Psoas muscle (tissue), 8 donors: Measurements from ENCODE around the gene TRPM3. TPM values are rescaled to one million over a fixed set of nuclear protein-coding genes. Genes with fewer than 3 reads are reported as not detected.

Experiments used
- ATAC-seq, 4 donors: fragments of 200-7000 bp; cut with Tn5 transposase; one replicate each; pipeline ENCODE4 v1.9.1; 2020; ENCODE audit warnings: moderate library complexity in 3 of 4, mild to moderate bottlenecking in 2 of 4
- DNase-seq, 2 donors: peaks; one replicate each; pipeline ENCODE4 v3.0.0-alpha.2; 2020
- H3K27ac ChIP-seq: fragments of 200-600 bp; one replicate; pipeline ENCODE4 v1.8.0; 2022
- H3K27me3 ChIP-seq, 3 donors: fragments of 200-600 bp in 1 of 3; one replicate each; pipeline versions ENCODE4 v1.6.1 to v1.8.0; 2013 to 2022; ENCODE audit warnings: low read length in 2 of 3, mild to moderate bottlenecking in 2 of 3, moderate library complexity in 1 of 3; ENCODE audit not compliant: insufficient read depth in 3 of 3
- H3K36me3 ChIP-seq, 2 donors: fragments of 200-600 bp in 1 of 2; one replicate each; pipeline versions ENCODE4 v1.6.1 to v1.8.0; 2013 to 2022; ENCODE audit warnings: low read depth in 1 of 2, mild to moderate bottlenecking in 1 of 2, moderate library complexity in 1 of 2; ENCODE audit not compliant: insufficient read depth in 1 of 2
- H3K4me1 ChIP-seq: fragments of 200-600 bp; one replicate; pipeline ENCODE4 v1.8.0; 2022
- H3K4me3 ChIP-seq: fragments of 200-600 bp; one replicate; pipeline ENCODE4 v1.8.0; 2022; ENCODE audit warnings: mild to moderate bottlenecking
- H3K9me3 ChIP-seq: fragments of 200-600 bp; one replicate; pipeline ENCODE4 v1.8.0; 2022
- WGBS, 3 donors: extraction: QIAGEN DNeasy Blood & Tissue Kit; methylation state at CpG; one replicate each; pipeline versions ENCODE4 v1.1.6 to v1.1.7; 2013; 5-methylcytosine and 5-hydroxymethylcytosine counted together
- intact Hi-C, 2 donors: fragments of 100-400 bp; cut with DNase I; formaldehyde crosslinking; loops; one replicate each; pipeline versions ENCODE4 v1.11.0 to v1.14.2; 2022
- polyA plus RNA-seq, 3 donors: library from polyadenylated mRNA; stranded (reverse); fragments of 200-250 nt; gene quantifications; one replicate each; pipeline ENCODE4 v1.2.3, GENCODE V29; 2013
- total RNA-seq, 4 donors: library from RNA; stranded (reverse); fragmentation: NEBNext Ultra II Directional in 2 of 4; extraction: Animal tissue kit (Norgen Biotek cat#: 25700) in 2 of 4; gene quantifications; one replicate each; pipeline versions ENCODE4 v1.2.1 to v1.2.4, GENCODE V29; 2021 to 2023
- TF ChIP-seq, protein P1 (sequence below): fragments of 200-600 bp; IDR thresholded peaks from one replicate; pipeline ENCODE4 v1.8.0; 2022; ENCODE audit warnings: antibody characterized with exemption
- donor health status: healthy with polysubstance abuse.
- donor health status: DM: no; HTN: no; CAD: no; lungs with moderate emphysema.
- donor health status: Bipolar disorder and iron deficiency.
- donor health status: healthy.
- donor health status: DM: yes; HTN: yes; CAD: no.
- donor health status: DM: no; HTN: no; CAD: no.
- donor health status: DM: no; HTN: no; CAD: no.
- donor health status: DM: yes; HTN: yes; CAD: no.

The TRPM3 gene
- total and polyA plus RNA-seq, 7 donors, result 0.01 to 0.16 (median 0.06) TPM; not detected in 3

DNA sequence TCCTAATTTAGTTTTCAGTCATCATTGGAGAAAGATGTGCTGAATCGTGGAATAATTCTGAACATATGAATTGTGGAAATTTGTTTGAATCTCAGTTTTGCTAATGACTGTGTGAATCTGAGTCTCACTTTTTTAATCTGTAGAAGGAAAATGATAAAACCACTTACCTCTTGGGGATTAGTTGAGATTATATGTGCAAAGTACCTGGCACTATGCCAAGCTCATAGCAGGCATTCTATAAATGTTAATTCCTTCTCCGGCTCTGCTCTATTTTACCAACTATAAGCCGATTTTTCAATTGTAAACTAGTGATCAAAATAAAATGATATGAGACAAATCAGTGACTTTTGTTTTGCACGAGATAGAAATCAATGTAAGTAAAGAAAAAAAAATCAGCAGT lies 290.8 kb downstream of the TRPM3 start:
- Histone ChIP-seq H3K27me3 (peaks cover 0 to 2% (median 0%) of the 10 kb centered on the region in 3 donors), H3K27ac (no peak overlapping the region), H3K9me3 (no peaks in the 10 kb centered on the region), H3K4me1 (no peaks in the 10 kb centered on the region), H3K4me3 (no peak overlapping the region), H3K36me3 (no peaks in the 10 kb centered on the region)
- no peak for ATAC-seq
- intact Hi-C loops, result no loop called here
- DNase-seq, result no peak
- TF ChIP-seq, protein P1, sequence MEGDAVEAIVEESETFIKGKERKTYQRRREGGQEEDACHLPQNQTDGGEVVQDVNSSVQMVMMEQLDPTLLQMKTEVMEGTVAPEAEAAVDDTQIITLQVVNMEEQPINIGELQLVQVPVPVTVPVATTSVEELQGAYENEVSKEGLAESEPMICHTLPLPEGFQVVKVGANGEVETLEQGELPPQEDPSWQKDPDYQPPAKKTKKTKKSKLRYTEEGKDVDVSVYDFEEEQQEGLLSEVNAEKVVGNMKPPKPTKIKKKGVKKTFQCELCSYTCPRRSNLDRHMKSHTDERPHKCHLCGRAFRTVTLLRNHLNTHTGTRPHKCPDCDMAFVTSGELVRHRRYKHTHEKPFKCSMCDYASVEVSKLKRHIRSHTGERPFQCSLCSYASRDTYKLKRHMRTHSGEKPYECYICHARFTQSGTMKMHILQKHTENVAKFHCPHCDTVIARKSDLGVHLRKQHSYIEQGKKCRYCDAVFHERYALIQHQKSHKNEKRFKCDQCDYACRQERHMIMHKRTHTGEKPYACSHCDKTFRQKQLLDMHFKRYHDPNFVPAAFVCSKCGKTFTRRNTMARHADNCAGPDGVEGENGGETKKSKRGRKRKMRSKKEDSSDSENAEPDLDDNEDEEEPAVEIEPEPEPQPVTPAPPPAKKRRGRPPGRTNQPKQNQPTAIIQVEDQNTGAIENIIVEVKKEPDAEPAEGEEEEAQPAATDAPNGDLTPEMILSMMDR, result no peak
- 42 to 52% (median 42%) methylated on average over 4 of the region's 4 CpGs for WGBS, 3 donors

DNA sequence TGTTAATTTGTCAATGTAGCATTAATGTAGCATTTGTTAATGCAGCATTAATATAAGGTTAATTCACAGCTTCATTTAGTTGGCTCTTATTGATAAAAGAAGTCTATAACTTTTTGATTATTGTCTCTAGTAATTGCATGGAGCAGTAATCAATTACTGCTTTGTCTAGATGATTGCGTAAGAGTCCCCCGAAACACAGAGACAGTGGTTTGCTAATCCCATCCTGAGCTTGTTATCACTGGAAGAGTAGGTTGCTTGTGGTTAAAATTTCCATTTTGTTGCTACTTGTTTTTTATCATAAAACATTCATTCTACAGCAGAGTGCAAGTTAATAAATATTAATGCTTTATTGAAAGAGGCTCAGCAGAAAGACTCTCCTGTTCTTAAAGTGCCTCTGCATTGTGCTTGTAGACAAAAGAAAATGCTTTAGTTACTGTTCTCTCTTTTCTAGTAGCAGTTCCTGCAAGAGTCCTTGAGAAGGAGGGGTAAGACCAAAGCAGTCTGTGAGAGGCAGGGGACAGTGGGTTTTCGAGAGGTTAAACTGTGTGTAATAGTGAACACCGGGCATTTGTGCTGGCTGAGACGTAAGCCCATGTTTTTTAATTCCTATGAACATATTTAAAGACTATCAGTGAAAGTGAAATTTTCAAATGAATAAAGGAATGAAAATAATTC lies 291.7 kb downstream of the TRPM3 start:
- no peak overlapping the region for H3K4me3 ChIP-seq
- intact Hi-C loops, result no loop called here
- H3K27ac ChIP-seq, result no peak overlapping the region
- WGBS, 3 donors, result 55 to 61% (median 55%) methylated on average over 5 of the region's 5 CpGs
- H3K9me3 ChIP-seq, result no peaks in the 10 kb centered on the region
- H3K36me3 ChIP-seq, result no peaks in the 10 kb centered on the region
- no peak for ATAC-seq
- DNase-seq, result no peak
- peaks cover 0 to 2% (median 0%) of the 10 kb centered on the region in 3 donors for H3K27me3 ChIP-seq
- TF ChIP-seq, protein P1, result no peak
- H3K4me1 ChIP-seq, result no peaks in the 10 kb centered on the region

DNA sequence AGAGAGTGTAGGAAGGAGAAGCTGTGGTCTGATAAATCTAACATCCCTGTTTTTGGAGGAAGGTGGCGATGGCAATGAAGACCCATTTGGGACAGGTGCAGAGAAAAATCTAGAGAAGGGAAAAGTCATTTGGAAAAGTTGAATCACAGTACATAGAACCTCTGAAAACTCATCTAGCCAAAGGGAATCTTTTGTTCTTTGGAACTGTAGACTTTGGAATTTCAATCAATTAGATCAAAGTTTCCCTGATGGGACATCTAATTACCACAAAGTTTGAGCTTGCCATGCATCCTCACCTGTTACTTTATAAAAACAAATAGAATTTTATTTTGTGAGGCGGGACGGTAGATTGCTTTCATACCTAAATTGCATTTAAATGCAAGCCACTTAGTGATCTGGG lies 294.9 kb downstream of the TRPM3 start:
- intact Hi-C loops, result no loop called here
- Histone ChIP-seq H3K9me3 (no peaks in the 10 kb centered on the region), H3K4me1 (no peaks in the 10 kb centered on the region), H3K4me3 (no peak overlapping the region), H3K36me3 (no peaks in the 10 kb centered on the region), H3K27me3 (peaks cover 0 to 2% (median 0%) of the 10 kb centered on the region in 3 donors), H3K27ac (no peak overlapping the region)
- WGBS, 3 donors, result 90 to 96% (median 92%) methylated on average over 3 of the region's 3 CpGs
- DNase-seq, result no peak
- TF ChIP-seq, protein P1, result no peak
- no peak for ATAC-seq

DNA sequence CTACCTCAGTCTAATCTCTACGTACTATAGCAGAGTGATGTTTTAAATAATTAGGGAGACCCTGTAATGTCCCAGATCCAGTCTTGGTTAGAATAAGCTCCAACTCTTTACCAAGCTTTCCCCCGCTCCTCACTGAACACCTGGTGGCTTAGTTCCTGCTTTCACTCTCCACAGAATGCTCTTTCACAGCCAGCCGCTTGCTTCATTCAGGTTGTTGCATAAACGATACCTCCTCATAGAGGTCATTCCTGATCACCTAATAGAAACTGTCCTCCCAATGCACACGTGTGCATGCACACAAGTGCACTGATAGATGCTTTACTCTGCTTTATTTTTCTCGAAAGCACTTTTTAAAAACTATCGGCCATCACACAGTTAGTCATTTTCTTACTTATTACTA lies 298.1 kb downstream of the TRPM3 start:
- DNase-seq (no peak), ATAC-seq (no peak)
- Histone ChIP-seq H3K27me3 (no peaks in the 10 kb centered on the region), H3K27ac (no peak overlapping the region), H3K4me1 (no peaks in the 10 kb centered on the region), H3K4me3 (no peak overlapping the region), H3K9me3 (no peaks in the 10 kb centered on the region), H3K36me3 (no peaks in the 10 kb centered on the region)
- TF ChIP-seq, protein P1, result no peak
- WGBS, 3 donors, result 81% methylated on average over 7 of the region's 7 CpGs
- intact Hi-C loops, result no loop called here

DNA sequence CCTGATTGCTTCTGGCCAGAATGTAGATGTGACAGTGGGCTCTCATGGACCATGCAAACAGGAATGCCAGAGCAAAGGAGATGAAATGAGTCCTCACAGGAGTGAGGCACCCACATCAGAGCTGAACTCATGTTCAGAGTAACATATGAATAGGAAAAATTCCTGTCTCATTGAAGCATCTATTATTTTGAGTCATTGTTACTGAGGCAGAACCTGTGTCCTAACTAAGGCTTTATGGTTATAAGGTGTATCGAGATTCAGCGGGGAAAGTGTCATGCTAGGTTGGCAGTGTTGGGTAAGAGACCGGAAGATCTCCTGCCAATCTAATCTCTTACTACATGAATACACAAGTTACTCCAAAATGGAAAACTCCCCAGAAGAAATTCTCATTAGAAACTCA lies 304.1 kb downstream of the TRPM3 start:
- no peaks in the 10 kb centered on the region for H3K4me1 ChIP-seq
- no peaks in the 10 kb centered on the region for H3K27me3 ChIP-seq
- WGBS, 3 donors, result 90 to 95% (median 93%) methylated on average over 3 of the region's 3 CpGs
- H3K27ac ChIP-seq, result no peak overlapping the region
- no peaks in the 10 kb centered on the region for H3K36me3 ChIP-seq
- TF ChIP-seq, protein P1, result no peak
- no peak overlapping the region for H3K4me3 ChIP-seq
- intact Hi-C loops, result no loop called here
- DNase-seq (no peak), ATAC-seq (no peak)
- H3K9me3 ChIP-seq, result no peaks in the 10 kb centered on the region
